HAP-1 (cell line): ENCODE measurements around the gene CDS2.
"Not testable (repeated sequence)": the region's sequence is repeated elsewhere in the genome, so short reads cannot be mapped to it uniquely, and the experiment has no call there.

Source experiments
- DNase-seq, 2 experiments: peaks; one replicate each; pipeline ENCODE4 v3.0.0-alpha.2; 2016 to 2020; ENCODE audit warnings: low spot score in 2 of 2
- H3K27me3 ChIP-seq: fragments of 250-450 bp; sonication (Bioruptor Pico); 2 replicates; pipeline ENCODE4 v1.5.1; 2020; ENCODE audit warnings: low read depth, mild to moderate bottlenecking, moderate library complexity
- H3K36me3 ChIP-seq: fragments of 250-450 bp; sonication (Bioruptor Pico); replicated peaks from 2 replicates; pipeline ENCODE4 v1.5.1; 2020; ENCODE audit warnings: mild to moderate bottlenecking
- H3K4me1 ChIP-seq: fragments of 250-450 bp; sonication (Bioruptor Pico); 2 replicates; pipeline ENCODE4 v1.5.1; 2020; ENCODE audit warnings: mild to moderate bottlenecking
- H3K4me3 ChIP-seq: fragments of 250-450 bp; sonication (Bioruptor Pico); 2 replicates; pipeline ENCODE4 v1.5.1; 2020; ENCODE audit warnings: mild to moderate bottlenecking, moderate library complexity
- H3K9me3 ChIP-seq: fragments of 250-450 bp; sonication (Bioruptor Pico); 2 replicates; pipeline ENCODE4 v1.5.1; 2020; ENCODE audit warnings: mild to moderate bottlenecking, moderate library complexity
- in situ Hi-C: fragments of 300-500 bp; cut with MboI; formaldehyde crosslinking; loops from 3 replicates; pipeline ENCODE4 v1.14.3; 2020; ENCODE audit warnings: low sequenced_read_pairs, inconsistent platforms, mixed read lengths

The CDS2 gene

GRCh38 chr20:5099909-5100308, 26.9 kb upstream of the CDS2 start:
- peaks cover 60% of the 10 kb centered on the region for H3K36me3 ChIP-seq
- H3K4me3 ChIP-seq, H3K27me3 ChIP-seq, DNase-seq, H3K9me3 ChIP-seq, H3K4me1 ChIP-seq: not testable (repeated sequence)
- in situ Hi-C loops = loop anchor here (25.0 kb wide), 1 partner anchor 488 kb away; no protein-coding TSS in a partner anchor

GRCh38 chr20:5100684-5101347, 26.0 kb upstream of the CDS2 start:
- peaks cover 70% of the 10 kb centered on the region for H3K36me3 ChIP-seq
- no peak overlapping the region for H3K4me3 ChIP-seq
- DNase-seq = peak; percentile 39 to 82
- no peaks in the 10 kb centered on the region for H3K4me1 ChIP-seq
- in situ Hi-C loops = no loop called here
- no peaks in the 10 kb centered on the region for H3K9me3 ChIP-seq
- no peaks in the 10 kb centered on the region for H3K27me3 ChIP-seq

GRCh38 chr20:5104479-5104878, 22.3 kb upstream of the CDS2 start:
- DNase-seq = no peak
- in situ Hi-C loops = no loop called here
- peaks cover 68% of the 10 kb centered on the region for H3K36me3 ChIP-seq
- H3K4me3 ChIP-seq = no peak overlapping the region
- no peaks in the 10 kb centered on the region for H3K4me1 ChIP-seq
- no peaks in the 10 kb centered on the region for H3K27me3 ChIP-seq
- no peaks in the 10 kb centered on the region for H3K9me3 ChIP-seq

- Histone ChIP-seq H3K4me3 (no peak overlapping the region), H3K4me1 (peaks cover 3% of the 10 kb centered on the region; the same call in 1 of the 2 replicates), H3K27me3 (no peaks in the 10 kb centered on the region), H3K9me3 (no peaks in the 10 kb centered on the region), H3K36me3 (peaks cover 56% of the 10 kb centered on the region)
- in situ Hi-C loops = no loop called here
- no peak for DNase-seq
Measured at GRCh38 chr20:5109276-5109675, 17.5 kb upstream of the CDS2 start.

- Histone ChIP-seq H3K4me3 (peak overlapping the region; percentile 93), H3K27me3 (no peaks in the 10 kb centered on the region), H3K9me3 (no peaks in the 10 kb centered on the region), H3K4me1 (peaks cover 10% of the 10 kb centered on the region), H3K36me3 (peaks cover 69% of the 10 kb centered on the region)
- in situ Hi-C loops = no loop called here
- no peak for DNase-seq
Measured at GRCh38 chr20:5113615-5113986, 13.2 kb upstream of the CDS2 start.

GRCh38 chr20:5114403-5114802, 12.4 kb upstream of the CDS2 start:
- in situ Hi-C loops = no loop called here
- peaks cover 10% of the 10 kb centered on the region for H3K4me1 ChIP-seq
- H3K9me3 ChIP-seq = no peaks in the 10 kb centered on the region

GRCh38 chr20:5116875-5117274, 9.9 kb upstream of the CDS2 start:
- DNase-seq = no peak
- in situ Hi-C loops = no loop called here
- Histone ChIP-seq H3K9me3 (no peaks in the 10 kb centered on the region), H3K4me1 (peaks cover 12% of the 10 kb centered on the region), H3K4me3 (peak overlapping the region; percentile 2; the same call in 1 of the 2 replicates), H3K27me3 (no peaks in the 10 kb centered on the region), H3K36me3 (peaks cover 53% of the 10 kb centered on the region)

More at GRCh38 chr20:5114403-5114802, 12.4 kb upstream of the CDS2 start:
- no peak for DNase-seq
- Histone ChIP-seq H3K4me3 (no peak overlapping the region), H3K36me3 (peaks cover 65% of the 10 kb centered on the region), H3K27me3 (no peaks in the 10 kb centered on the region)

- Histone ChIP-seq H3K27me3 (no peaks in the 10 kb centered on the region), H3K36me3 (peaks cover 53% of the 10 kb centered on the region), H3K4me1 (peaks cover 12% of the 10 kb centered on the region), H3K4me3 (peak overlapping the region; percentile 88), H3K9me3 (no peaks in the 10 kb centered on the region)
- no peak for DNase-seq
- in situ Hi-C loops = no loop called here
Measured at GRCh38 chr20:5118220-5119142, 8.3 kb upstream of the CDS2 start.

GRCh38 chr20:5119143-5119434, 7.7 kb upstream of the CDS2 start:
- in situ Hi-C loops = no loop called here
- H3K4me1 ChIP-seq = peaks cover 12% of the 10 kb centered on the region

GRCh38 chr20:5119435-5120184, 7.2 kb upstream of the CDS2 start, which contains the start of gene PCNA:
Gene PCNA, minus strand, starts transcription at chr20:5119958. Its CDS starts 160 bp downstream, at chr20:5119798.
- H3K9me3 ChIP-seq = no peaks in the 10 kb centered on the region
- in situ Hi-C loops = no loop called here
- H3K4me3 ChIP-seq = peak within 1 kb of the TSS; percentile 88
- peak; percentile 98 for DNase-seq
- H3K27me3 ChIP-seq = no peaks in the 10 kb centered on the region
- peaks cover 45% of the 10 kb centered on the region for H3K36me3 ChIP-seq
- H3K4me1 ChIP-seq = peaks cover 12% of the 10 kb centered on the region

More at GRCh38 chr20:5119143-5119434, 7.7 kb upstream of the CDS2 start:
- peaks cover 50% of the 10 kb centered on the region for H3K36me3 ChIP-seq
- peak overlapping the region; percentile 88 for H3K4me3 ChIP-seq
- no peaks in the 10 kb centered on the region for H3K9me3 ChIP-seq
- H3K27me3 ChIP-seq = no peaks in the 10 kb centered on the region
- DNase-seq = no peak

GRCh38 chr20:5120185-5120476, 6.7 kb upstream of the CDS2 start:
- peak overlapping the region; percentile 88 for H3K4me3 ChIP-seq
- in situ Hi-C loops = no loop called here
- peaks cover 39% of the 10 kb centered on the region for H3K36me3 ChIP-seq
- H3K27me3 ChIP-seq = no peaks in the 10 kb centered on the region
- no peaks in the 10 kb centered on the region for H3K9me3 ChIP-seq
- no peak for DNase-seq
- H3K4me1 ChIP-seq = peaks cover 12% of the 10 kb centered on the region

GRCh38 chr20:5122873-5123260, 3.9 kb upstream of the CDS2 start:
- in situ Hi-C loops = no loop called here
- no peak overlapping the region for H3K4me3 ChIP-seq
- H3K36me3 ChIP-seq = peaks cover 12% of the 10 kb centered on the region
- no peaks in the 10 kb centered on the region for H3K27me3 ChIP-seq
- H3K4me1 ChIP-seq = peaks cover 9% of the 10 kb centered on the region; the same call in 1 of the 2 replicates
- H3K9me3 ChIP-seq = no peaks in the 10 kb centered on the region
- no peak for DNase-seq

- in situ Hi-C loops = no loop called here
- Histone ChIP-seq H3K4me3 (peak overlapping the region; percentile 62), H3K27me3 (no peaks in the 10 kb centered on the region), H3K9me3 (no peaks in the 10 kb centered on the region), H3K4me1 (peaks cover 7% of the 10 kb centered on the region; the same call in 1 of the 2 replicates), H3K36me3 (no peaks in the 10 kb centered on the region)
- peak; percentile 22 to 73 for DNase-seq
Measured at GRCh38 chr20:5127204-5127858, 523 bp downstream of the CDS2 start.
